Astrocyte (in vitro differentiated cells and primary cell): Measurements from ENCODE around the gene SLC4A8. TPM values are rescaled to one million over a fixed set of nuclear protein-coding genes. Genes with fewer than 3 reads are reported as not detected.
"Not testable (repeated sequence)": the region's sequence is repeated elsewhere in the genome, so short reads cannot be mapped to it uniquely, and the experiment has no call there.

ENCODE experiments used
- DNase-seq: peaks from one replicate; pipeline ENCODE4 v3.0.0-alpha.2; 2010; ENCODE audit warnings: low read depth
- FAIRE-seq: peaks from 2 replicates; lab custom pipeline; 2011; peaks lifted over from hg19 to GRCh38; lab: Jason Lieb, UNC
- H2AFZ ChIP-seq: 2 replicates; pipeline ENCODE4 v1.6.0; 2012; ENCODE audit warnings: low read depth, low read length, inconsistent platforms
- H3K27ac ChIP-seq: 2 replicates; pipeline ENCODE4 v1.5.1; 2011; ENCODE audit warnings: low read depth, low read length, inconsistent platforms
- H3K27me3 ChIP-seq: 2 replicates; pipeline ENCODE4 v1.6.0; 2011; ENCODE audit warnings: low read length, inconsistent platforms; ENCODE audit not compliant: insufficient read depth
- H3K36me3 ChIP-seq: 2 replicates; pipeline ENCODE4 v1.5.1; 2011; ENCODE audit warnings: low read length, inconsistent platforms; ENCODE audit not compliant: insufficient read depth
- H3K4me1 ChIP-seq: 2 replicates; pipeline ENCODE4 v1.5.1; 2011; ENCODE audit warnings: low read length, inconsistent platforms; ENCODE audit not compliant: insufficient read depth
- H3K4me2 ChIP-seq: 2 replicates; pipeline ENCODE4 v1.6.0; 2012; ENCODE audit warnings: low read length, inconsistent platforms
- H3K4me3 ChIP-seq: 2 replicates; pipeline ENCODE4 v1.5.1; 2011; ENCODE audit warnings: low read depth, mild to moderate bottlenecking, low read length, inconsistent platforms; ENCODE audit not compliant: insufficient read depth
- H3K79me2 ChIP-seq: 2 replicates; pipeline ENCODE4 v1.6.0; 2012; ENCODE audit warnings: mild to moderate bottlenecking, low read length, inconsistent platforms; ENCODE audit not compliant: insufficient read depth
- H3K9ac ChIP-seq: 2 replicates; pipeline ENCODE4 v1.6.0; 2012; ENCODE audit warnings: mild to moderate bottlenecking, low read length, inconsistent platforms
- H3K9me3 ChIP-seq: 2 replicates; pipeline ENCODE4 v1.5.1; 2012; ENCODE audit warnings: low read depth, mild to moderate bottlenecking, low read length, inconsistent platforms; ENCODE audit not compliant: insufficient read depth
- H4K20me1 ChIP-seq: 2 replicates; pipeline ENCODE4 v1.6.0; 2012; ENCODE audit warnings: low read length, inconsistent platforms; ENCODE audit not compliant: insufficient read depth
- H3K27ac Mint-ChIP-seq: one replicate; pipeline ENCODE4 v1.8.0; 2021; ENCODE audit warnings: mild to moderate bottlenecking, mixed read lengths; ENCODE audit not compliant: unreplicated experiment
- H3K27me3 Mint-ChIP-seq: one replicate; pipeline ENCODE4 v1.8.0; 2021; ENCODE audit warnings: low read depth, mixed read lengths; ENCODE audit not compliant: unreplicated experiment
- H3K36me3 Mint-ChIP-seq: one replicate; pipeline ENCODE4 v1.8.0; 2021; ENCODE audit warnings: low read depth, mixed read lengths; ENCODE audit not compliant: unreplicated experiment
- H3K4me1 Mint-ChIP-seq: one replicate; pipeline ENCODE4 v1.8.0; 2021; ENCODE audit warnings: low read depth, mixed read lengths; ENCODE audit not compliant: unreplicated experiment
- H3K4me3 Mint-ChIP-seq: one replicate; pipeline ENCODE4 v1.8.0; 2021; ENCODE audit warnings: mild to moderate bottlenecking, moderate library complexity, mixed read lengths; ENCODE audit not compliant: unreplicated experiment
- H3K9me3 Mint-ChIP-seq: one replicate; pipeline ENCODE4 v1.8.0; 2021; ENCODE audit warnings: mild to moderate bottlenecking, mixed read lengths; ENCODE audit not compliant: unreplicated experiment
- CTCF ChIP-seq: IDR thresholded peaks from 2 replicates; pipeline ENCODE4 v1.5.1; 2011; ENCODE audit warnings: low read depth, mild to moderate bottlenecking, inconsistent platforms, low read length, moderate library complexity; ENCODE audit not compliant: insufficient read depth
- EZH2 ChIP-seq: IDR thresholded peaks from 2 replicates; pipeline ENCODE4 v1.6.1; 2012; ENCODE audit warnings: mild to moderate bottlenecking, low read length, inconsistent platforms; ENCODE audit not compliant: insufficient read depth
- total RNA-seq: library from RNA; stranded (reverse); gene quantifications from 2 replicates; pipeline ENCODE4 v1.2.1, GENCODE V29; 2021

The SLC4A8 gene
- total RNA-seq, 1 donor from 2014 or later: 5.1 TPM

DNA sequence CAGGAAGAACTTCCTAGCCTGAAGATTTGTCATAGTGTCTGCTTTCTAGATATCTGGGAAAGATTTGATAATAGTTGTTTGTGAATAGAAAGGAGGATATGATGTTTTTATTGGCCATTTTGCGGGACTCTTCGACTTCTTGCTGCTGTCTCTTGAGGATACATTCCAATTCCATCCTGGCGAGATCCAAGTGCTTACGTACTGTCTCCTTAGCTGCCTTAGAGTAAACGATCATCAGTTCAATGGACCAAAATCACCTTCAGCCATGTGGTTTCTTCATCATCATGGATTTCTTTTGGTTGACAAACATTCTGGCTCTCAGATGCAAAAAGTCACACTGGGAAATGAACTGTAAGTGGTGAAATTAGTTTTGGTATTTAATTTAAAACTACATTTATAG lies 83.7 kb downstream of the SLC4A8 start:
- no peak overlapping the region for H2AFZ ChIP-seq
- TF ChIP-seq CTCF (no peak), EZH2 (no peak)
- Mint-ChIP-seq H3K4me1 (no peaks in the 10 kb centered on the region), H3K4me3 (no peak overlapping the region), H3K36me3 (peaks cover 4% of the 10 kb centered on the region), H3K27ac (no peak overlapping the region), H3K27me3 (peaks cover 10% of the 10 kb centered on the region), H3K9me3 (no peaks in the 10 kb centered on the region)
- no peaks in the 10 kb centered on the region for H3K4me1 ChIP-seq
- H3K4me3 ChIP-seq: no peak overlapping the region
- H3K9ac ChIP-seq: no peak overlapping the region
- no peaks in the 10 kb centered on the region for H3K79me2 ChIP-seq
- DNase-seq (no peak), FAIRE-seq (no peak)
- H3K27me3 ChIP-seq: no peaks in the 10 kb centered on the region
- no peaks in the 10 kb centered on the region for H3K9me3 ChIP-seq
- no peak overlapping the region for H3K4me2 ChIP-seq
- H3K27ac ChIP-seq: no peak overlapping the region
- H4K20me1 ChIP-seq: no peaks in the 10 kb centered on the region
- no peaks in the 10 kb centered on the region for H3K36me3 ChIP-seq

- Histone ChIP-seq H4K20me1 (no peaks in the 10 kb centered on the region), H3K36me3 (no peaks in the 10 kb centered on the region), H3K4me3 (no peak overlapping the region), H3K9ac (no peak overlapping the region), H3K27me3 (no peaks in the 10 kb centered on the region), H3K27ac (no peak overlapping the region), H3K4me1 (no peaks in the 10 kb centered on the region), H2AFZ (no peak overlapping the region), H3K79me2 (no peaks in the 10 kb centered on the region), H3K4me2 (no peak overlapping the region), H3K9me3 (no peaks in the 10 kb centered on the region)
- DNase-seq: no peak
- no peak overlapping the region for H3K27ac Mint-ChIP-seq
- no peak for FAIRE-seq
- H3K9me3 Mint-ChIP-seq: no peaks in the 10 kb centered on the region
- TF ChIP-seq CTCF: no peak
- no peak for TF ChIP-seq EZH2
- H3K27me3 Mint-ChIP-seq: peaks cover 31% of the 10 kb centered on the region
- no peak overlapping the region for H3K4me3 Mint-ChIP-seq
- peaks cover 4% of the 10 kb centered on the region for H3K36me3 Mint-ChIP-seq
- no peaks in the 10 kb centered on the region for H3K4me1 Mint-ChIP-seq
Observed at GRCh38 chr12:51511546-51512260, 87.1 kb downstream of the SLC4A8 start.

DNA sequence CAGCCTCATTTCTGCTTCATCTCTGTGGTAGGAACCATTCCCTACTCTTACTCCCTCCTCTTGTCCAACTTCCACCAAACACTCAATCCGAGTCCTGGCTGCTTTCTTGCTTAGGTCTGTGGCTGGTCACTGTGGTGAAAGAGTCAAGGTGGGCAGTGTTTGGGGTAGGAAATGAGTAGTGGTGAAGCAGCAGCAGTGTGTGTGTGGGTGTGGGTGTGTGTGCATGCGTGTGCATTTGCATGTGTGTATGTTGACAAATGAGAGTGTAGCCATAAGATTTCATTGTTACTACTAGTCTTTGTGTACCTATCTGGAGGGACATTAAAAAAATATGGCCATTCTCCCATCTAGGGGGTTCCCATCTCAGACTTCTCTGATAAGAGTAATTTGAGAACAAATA lies 87.8 kb downstream of the SLC4A8 start:
- no peak overlapping the region for H3K4me2 ChIP-seq
- Mint-ChIP-seq H3K27me3 (peaks cover 34% of the 10 kb centered on the region), H3K9me3 (no peaks in the 10 kb centered on the region), H3K36me3 (peaks cover 4% of the 10 kb centered on the region), H3K27ac (no peak overlapping the region), H3K4me3 (no peak overlapping the region), H3K4me1 (no peaks in the 10 kb centered on the region)
- no peaks in the 10 kb centered on the region for H3K36me3 ChIP-seq
- H3K27me3 ChIP-seq: no peaks in the 10 kb centered on the region
- FAIRE-seq (no peak), DNase-seq (no peak)
- no peaks in the 10 kb centered on the region for H3K9me3 ChIP-seq
- no peaks in the 10 kb centered on the region for H4K20me1 ChIP-seq
- H3K79me2 ChIP-seq: no peaks in the 10 kb centered on the region
- TF ChIP-seq CTCF: no peak
- TF ChIP-seq EZH2: no peak
- no peaks in the 10 kb centered on the region for H3K4me1 ChIP-seq
- no peak overlapping the region for H3K4me3 ChIP-seq
- H3K27ac ChIP-seq: no peak overlapping the region
- no peak overlapping the region for H3K9ac ChIP-seq
- H2AFZ ChIP-seq: no peak overlapping the region

DNA sequence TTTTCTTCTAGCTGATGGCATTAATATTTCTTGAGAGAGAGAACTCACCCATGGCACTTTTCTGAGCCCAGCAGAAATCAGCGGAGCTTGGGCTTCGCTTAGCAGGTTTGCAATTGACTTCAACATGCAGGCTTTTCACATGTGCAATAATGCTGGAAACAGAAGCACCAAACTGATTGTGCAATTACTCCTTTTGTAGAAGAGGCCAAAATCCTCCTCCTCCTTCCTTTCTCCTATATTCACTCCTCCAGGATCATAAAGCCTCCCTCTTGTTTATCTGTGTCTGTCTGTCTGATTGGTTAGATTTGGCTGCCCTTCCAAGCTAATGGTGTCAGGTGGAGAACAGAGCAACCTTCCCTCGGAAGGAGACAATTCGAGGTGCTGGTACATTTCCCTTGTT lies 90.4 kb downstream of the SLC4A8 start:
- not testable (repeated sequence) for H3K4me3 Mint-ChIP-seq, H3K36me3 Mint-ChIP-seq, H3K9me3 ChIP-seq, H3K9me3 Mint-ChIP-seq, H3K4me1 Mint-ChIP-seq, H4K20me1 ChIP-seq, H3K4me1 ChIP-seq, H3K9ac ChIP-seq, FAIRE-seq, H3K27ac Mint-ChIP-seq, H3K79me2 ChIP-seq, DNase-seq, H3K4me3 ChIP-seq, H3K36me3 ChIP-seq, H3K4me2 ChIP-seq, H3K27ac ChIP-seq, H3K27me3 ChIP-seq, H2AFZ ChIP-seq
- peaks cover 28% of the 10 kb centered on the region for H3K27me3 Mint-ChIP-seq
